Measurements from ENCODE around the gene IL1RL1.

IL1RL1 gene

GRCh38 chr2:102337481-102338386, 26.4 kb downstream of the IL1RL1 start:
- DNase-seq = no peak

GRCh38 chr2:102340778-102341177, 29.4 kb downstream of the IL1RL1 start:
- DNase-seq = no peak

DNA sequence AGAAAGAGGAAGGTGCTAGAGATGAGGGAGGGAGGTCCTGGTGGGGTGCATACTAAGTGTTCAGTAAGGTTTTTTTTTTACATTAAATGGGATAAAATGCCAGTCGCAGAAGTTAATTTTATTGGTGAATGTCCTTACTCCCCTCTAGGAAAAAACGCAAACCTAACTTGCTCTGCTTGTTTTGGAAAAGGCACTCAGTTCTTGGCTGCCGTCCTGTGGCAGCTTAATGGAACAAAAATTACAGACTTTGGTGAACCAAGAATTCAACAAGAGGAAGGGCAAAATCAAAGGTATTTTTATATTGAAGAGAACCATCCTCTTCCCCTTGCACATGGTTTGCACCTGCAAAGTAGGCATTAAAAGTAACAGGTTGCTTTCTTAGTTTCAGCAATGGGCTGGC, 31.5 kb downstream of the IL1RL1 start:
- no peak for DNase-seq

GRCh38 chr2:102344397-102344796, 33.0 kb downstream of the IL1RL1 start:
- no peak for DNase-seq

DNA sequence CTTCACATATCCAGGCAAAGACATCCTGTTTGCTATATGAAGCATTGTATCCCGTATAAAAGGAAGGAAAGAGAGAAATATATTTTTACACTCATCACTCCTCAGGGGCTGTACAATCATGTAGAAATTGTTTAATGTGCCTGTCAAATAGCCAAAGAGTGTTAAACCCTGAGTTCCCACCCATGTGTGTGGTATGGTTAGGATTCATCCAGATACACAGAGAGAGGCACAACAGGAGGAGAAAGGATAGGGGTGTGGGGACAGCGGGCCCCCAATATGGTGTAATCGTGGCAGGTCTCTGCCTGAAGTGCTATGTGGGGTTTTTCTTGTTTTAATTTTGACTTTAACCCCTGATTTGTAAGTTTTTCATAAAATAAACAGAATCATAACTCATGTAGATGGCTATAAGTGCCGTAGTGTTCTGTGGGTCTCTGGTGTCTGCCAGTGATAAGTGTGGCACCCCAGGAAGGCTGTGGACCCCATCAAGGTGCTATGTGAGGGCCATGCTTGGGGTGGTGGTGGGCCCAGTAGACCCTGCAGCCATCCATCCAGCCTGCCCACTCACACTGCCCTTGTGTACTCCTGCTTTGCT, 34.1 kb downstream of the IL1RL1 start:
- DNase-seq = no peak

- no peak for DNase-seq
Observed at GRCh38 chr2:102346381-102347130, 35.2 kb downstream of the IL1RL1 start.

DNA sequence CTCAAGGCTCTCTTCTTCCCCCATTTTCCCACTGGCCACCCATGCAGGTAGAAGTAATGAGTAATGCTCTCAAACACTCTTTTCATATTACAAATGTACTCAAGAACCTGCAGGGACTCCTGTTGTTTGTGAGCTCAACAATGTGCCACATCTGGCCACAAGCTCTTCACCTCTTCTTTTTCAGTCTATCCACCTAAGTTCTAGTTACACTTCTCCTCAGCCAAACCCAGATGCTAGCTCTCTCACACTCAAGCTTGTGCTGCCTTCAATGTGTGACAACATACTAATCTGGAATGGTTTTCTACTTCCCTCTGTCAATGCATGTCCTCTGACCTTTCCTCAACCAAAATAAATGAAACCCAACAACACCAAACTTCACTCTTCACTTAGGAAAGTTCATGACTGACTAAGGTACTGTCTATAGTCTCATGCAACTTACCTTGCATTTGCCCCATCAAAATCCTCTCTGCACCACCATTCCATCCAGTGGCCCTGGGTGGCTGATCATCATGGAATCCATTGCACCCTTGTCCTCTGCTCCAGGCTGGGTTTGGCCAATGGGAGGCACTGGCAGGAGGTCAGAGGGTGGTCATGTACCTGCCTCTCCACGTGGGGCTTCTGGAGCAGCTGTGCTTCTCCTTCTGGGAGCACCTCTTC, 38.9 kb downstream of the IL1RL1 start:
- no peak for DNase-seq

DNA sequence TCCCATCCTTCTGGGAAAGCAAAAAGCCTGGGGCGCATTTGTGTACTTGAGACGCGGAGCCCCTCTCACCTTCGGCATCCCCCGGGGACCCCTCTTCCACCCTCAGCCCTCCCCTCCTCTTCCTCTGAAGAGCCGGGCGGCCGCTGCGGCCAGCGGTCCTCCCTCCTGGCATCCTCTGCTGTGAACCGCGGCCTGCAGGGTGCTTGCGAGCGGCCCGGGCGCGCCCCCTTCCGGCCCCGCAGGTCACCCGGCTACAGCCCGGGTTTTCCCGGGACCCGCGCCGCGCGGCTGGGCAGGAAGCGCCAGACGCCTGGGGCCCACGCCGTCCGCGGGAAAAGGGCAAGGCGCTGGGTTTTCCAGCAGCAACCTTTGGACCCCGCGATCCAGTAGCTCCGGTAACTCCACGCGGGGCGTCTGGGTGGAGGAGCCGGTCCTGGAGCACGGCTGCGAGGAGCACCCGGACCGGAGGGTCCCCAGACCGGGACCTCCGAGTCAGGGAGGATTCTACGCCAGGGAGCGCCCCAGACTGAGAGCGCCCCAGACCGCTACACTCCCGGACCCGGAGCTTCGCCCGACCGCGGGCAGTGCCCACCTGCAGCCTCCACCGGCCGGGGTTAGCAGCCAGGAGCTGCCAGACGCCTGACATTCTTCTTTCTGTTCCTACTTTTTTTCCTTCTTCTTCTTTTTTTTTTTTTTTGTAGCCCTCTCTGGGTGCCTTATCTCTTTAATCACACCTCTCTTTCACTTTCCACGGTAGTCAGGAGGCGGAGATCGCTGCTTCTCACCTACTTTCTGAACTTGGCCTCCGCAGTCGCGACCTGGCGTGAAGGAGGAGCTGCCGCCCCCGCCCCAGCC, 44.4 kb downstream of the IL1RL1 start, which contains the start of gene IL18R1:
TSS of gene IL18R1 (plus strand) at position 271 of the 855 bp plus-strand sequence. CDS start 6,865 bp downstream, outside the sequence.
- no peak for DNase-seq

DNA sequence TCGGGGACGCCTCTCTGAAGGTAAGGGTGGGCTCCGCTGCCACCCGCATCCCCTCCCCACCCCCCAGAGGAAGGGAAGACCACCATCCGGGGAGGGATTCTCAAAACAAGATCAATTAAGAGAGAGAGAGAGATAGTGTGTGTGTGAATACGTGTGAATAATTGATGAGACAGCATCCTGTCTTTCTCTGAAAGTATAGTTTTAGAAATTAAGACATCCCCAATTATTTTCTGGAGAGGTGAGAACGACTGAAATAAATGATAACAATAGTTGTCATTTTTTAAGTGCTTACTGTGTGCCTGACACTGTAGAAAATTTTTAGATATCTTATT, 45.0 kb downstream of the IL1RL1 start:
- no peak for DNase-seq

- no peak for DNase-seq
Observed at GRCh38 chr2:102356741-102357140, 45.4 kb downstream of the IL1RL1 start.

GRCh38 chr2:102357937-102358336, 46.6 kb downstream of the IL1RL1 start:
- DNase-seq = no peak

DNA sequence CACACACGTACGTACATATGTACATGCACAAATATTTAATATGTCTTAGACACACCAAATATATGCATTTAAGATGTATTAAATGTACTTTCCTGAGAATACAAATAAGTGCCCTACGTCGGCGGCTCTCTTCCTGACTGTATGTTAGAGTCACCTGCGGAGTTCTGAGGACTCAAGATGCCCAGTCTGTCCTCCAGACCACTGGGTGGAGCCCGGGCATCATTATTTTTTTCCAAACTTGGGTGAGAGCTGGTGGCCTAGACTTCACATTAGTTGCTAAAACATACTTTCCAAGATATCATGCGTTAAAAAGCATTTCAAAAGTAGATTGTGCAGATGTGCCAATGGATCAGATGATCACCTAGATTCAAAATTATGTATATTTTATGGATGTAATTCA, 47.1 kb downstream of the IL1RL1 start:
- no peak for DNase-seq

GRCh38 chr2:102359527-102359926, 48.2 kb downstream of the IL1RL1 start:
- no peak for DNase-seq

DNA sequence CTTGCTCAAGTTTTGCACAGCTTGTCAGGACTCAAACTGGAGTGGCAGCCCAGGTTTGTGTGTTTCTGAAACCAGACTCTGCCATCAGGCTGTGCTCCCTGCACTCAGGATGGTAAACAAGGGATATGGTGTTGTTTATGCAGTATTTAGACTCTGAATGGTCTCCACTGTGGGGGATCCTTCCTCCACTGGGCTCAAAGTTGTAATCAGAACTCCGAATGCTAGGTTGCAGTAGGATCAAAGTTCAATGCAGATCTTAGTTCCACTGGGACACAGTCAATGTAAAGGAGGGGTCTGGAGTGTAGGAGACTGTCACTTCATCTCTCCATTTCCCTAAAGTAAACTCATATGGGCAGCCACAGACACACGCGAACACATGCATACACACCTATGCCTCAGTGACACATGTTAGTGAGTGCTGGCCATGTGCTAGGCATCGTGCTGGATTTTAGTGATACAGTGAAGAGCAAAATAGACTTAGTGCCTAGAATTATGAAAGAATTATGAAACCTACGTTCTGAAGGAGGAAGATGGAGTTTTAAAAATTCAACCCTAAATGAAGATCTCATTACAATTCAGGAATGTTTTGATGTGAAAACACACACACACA, 50.4 kb downstream of the IL1RL1 start:
- DNase-seq = no peak

GRCh38 chr2:102365763-102366162, 54.4 kb downstream of the IL1RL1 start:
- no peak for DNase-seq

- DNase-seq = no peak
Observed at GRCh38 chr2:102366406-102367112, 55.2 kb downstream of the IL1RL1 start.

DNA sequence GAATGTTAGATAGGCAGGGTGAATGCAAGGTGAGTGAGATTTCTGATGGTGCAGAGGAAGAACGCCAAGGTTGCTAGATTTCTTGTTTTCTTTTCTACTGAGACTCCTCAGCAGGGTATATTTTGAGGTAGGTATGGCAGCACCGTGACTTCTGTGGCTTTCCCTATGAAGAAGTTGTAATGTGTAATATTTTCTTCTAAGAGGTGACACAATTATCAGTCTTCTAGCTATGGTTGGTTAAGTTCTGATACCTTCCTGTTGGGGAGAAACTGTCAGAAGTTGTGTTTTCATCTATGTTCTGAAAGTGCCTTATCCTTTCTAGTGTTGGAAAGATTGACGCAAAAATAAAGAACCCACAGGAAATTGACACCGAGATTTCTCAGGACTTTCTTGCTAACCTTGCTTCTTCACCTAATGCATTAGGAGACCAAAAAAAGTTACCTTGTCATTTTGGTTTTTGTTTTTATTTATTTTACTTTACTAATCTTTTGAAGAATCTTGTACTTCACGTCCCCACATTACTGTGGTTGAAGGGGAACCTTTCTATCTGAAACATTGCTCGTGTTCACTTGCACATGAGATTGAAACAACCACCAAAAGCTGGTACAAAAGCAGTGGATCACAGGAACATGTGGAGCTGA, 56.1 kb downstream of the IL1RL1 start:
- DNase-seq = no peak

DNA sequence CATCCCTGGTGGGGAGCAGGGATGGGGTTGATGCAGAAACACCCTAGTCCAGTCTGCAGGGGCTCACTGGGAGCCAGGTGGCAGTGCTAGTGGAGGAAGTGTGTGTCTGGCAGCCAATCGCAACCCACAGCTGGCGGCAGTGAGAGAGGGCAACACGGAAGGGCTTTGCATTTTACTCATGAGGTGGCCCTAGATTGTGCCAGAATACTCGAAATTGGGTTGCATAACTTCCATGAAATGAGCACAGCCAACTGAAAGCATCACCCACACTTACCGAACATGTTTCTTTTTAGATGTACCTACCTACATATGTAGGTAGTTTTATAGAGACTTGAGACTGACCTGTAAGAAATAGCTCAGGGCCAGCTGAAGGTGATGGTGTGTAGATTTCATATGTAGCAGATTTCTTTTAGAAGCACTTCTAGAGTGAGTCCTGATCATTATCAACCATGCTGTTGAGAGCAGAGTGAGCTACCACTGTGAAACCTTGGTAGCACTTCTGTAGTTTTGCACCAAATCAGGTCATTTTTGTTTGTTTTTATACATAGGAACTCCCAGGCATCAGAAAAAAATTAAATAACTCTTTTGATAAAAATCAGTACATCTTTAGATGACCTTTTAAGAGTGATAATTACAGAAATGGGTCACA, 57.2 kb downstream of the IL1RL1 start:
- no peak for DNase-seq

GRCh38 chr2:102369866-102370265, 58.5 kb downstream of the IL1RL1 start:
- no peak for DNase-seq

GRCh38 chr2:102376052-102376591, 64.8 kb downstream of the IL1RL1 start:
- no peak for DNase-seq

All from COR-L47 (cell line).